Peyer's patch (tissue), 4 donors: Measurements from ENCODE around the gene AR. TPM values are rescaled to one million over a fixed set of nuclear protein-coding genes. Genes with fewer than 3 reads are reported as not detected.
A peak's percentile ranks its signal among the peaks of the same experiment; 100 is the strongest.

Experiments used
- DNase-seq, 3 donors: peaks; one replicate each; pipeline ENCODE4 v3.0.0-alpha.2; 2017 to 2019
- H3K27ac ChIP-seq, 4 donors: fragments of 200-600 bp; sonication (generic); one replicate each; pipeline ENCODE4 v1.5.1; 2016 to 2019
- H3K27me3 ChIP-seq, 2 donors: fragments of 200-600 bp; sonication (generic); one replicate each; pipeline ENCODE4 v1.5.1; 2019
- H3K36me3 ChIP-seq, 3 donors: fragments of 200-600 bp; sonication (generic); one replicate each; pipeline ENCODE4 v1.5.1; 2016 to 2019
- H3K4me1 ChIP-seq, 4 donors: fragments of 200-600 bp; sonication (generic); one replicate each; pipeline ENCODE4 v1.5.1; 2016 to 2019
- H3K4me3 ChIP-seq, 4 donors: fragments of 200-600 bp; sonication (generic); 1 replicate in 3 of 4; 2 replicates in 1 of 4; pipeline ENCODE4 v1.5.1; 2016 to 2019; ENCODE audit warnings: mild to moderate bottlenecking in 1 of 4
- H3K9me3 ChIP-seq, 4 donors: fragments of 200-600 bp; sonication (generic); one replicate each; pipeline ENCODE4 v1.5.1; 2016 to 2019; ENCODE audit warnings: mild to moderate bottlenecking in 1 of 4
- POLR2A ChIP-seq, 2 donors: fragments of 450-650 bp; IDR thresholded peaks; one replicate each; pipeline ENCODE4 v1.5.1; 2017; ENCODE audit warnings: antibody characterized with exemption in 2 of 2, mild to moderate bottlenecking in 2 of 2, moderate library complexity in 2 of 2
- total RNA-seq, 4 donors: library from RNA; depleted of rRNA; stranded (reverse); fragments of >200 nt; gene quantifications; one replicate each; pipeline ENCODE4 v1.1.0, GENCODE V29; 2016
- TF ChIP-seq, protein P1 (sequence below), 6 experiments: fragments of 450-650 bp in 4 of 6; fragments of 200-600 bp in 2 of 6; sonication (generic) in 1 of 6; IDR thresholded peaks; one replicate each; pipeline ENCODE4 v1.5.1; 2017 to 2019; ENCODE audit warnings: antibody characterized with exemption in 6 of 6, mild to moderate bottlenecking in 3 of 6, moderate library complexity in 1 of 6

The AR gene
- total RNA-seq, 4 donors from 2014 or later = 0.70 to 2.5 (median 1.2) TPM

DNA sequence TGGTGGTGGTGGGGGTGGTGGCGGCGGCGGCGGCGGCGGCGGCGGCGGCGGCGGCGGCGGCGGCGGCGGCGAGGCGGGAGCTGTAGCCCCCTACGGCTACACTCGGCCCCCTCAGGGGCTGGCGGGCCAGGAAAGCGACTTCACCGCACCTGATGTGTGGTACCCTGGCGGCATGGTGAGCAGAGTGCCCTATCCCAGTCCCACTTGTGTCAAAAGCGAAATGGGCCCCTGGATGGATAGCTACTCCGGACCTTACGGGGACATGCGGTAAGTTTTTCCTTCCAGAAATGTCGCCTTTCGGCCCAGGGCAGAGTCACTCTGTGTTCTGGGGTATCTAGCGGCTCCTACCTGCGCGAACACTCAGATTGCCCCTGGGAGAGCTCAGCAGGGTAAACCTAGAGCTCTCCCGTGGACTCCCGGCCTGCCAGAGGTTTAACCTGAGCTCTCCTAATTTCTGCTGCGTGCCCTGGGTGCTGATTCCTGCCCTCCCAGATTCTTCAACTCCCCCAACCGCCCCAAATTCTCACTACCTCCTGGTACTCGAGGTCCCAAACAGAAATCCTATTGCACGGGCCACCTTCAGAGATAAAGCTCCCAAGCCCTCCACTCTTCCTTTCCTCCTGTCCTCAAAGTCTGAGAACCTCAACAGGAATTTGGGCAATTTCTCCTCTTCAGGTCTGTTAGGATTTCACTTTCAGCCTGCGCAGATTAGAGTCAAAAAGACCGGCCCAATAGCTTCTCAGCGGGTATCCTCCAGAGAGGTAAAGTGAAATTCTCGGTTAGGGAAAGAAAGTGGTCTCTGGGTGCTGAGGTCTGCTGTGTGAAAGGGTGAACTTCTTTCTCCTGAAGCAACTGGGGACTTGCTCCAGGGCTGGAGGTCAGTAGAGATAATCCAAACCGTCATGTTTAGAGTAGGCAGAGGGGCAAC lies 2.9 kb downstream of the AR start:
- peak overlapping the region in 3 of 4 donors; percentile 18 to 45 (median 38) for H3K4me3 ChIP-seq
- no peaks in the 10 kb centered on the region for H3K36me3 ChIP-seq
- H3K9me3 ChIP-seq = no peaks in the 10 kb centered on the region
- H3K4me1 ChIP-seq = no peaks in the 10 kb centered on the region
- TF ChIP-seq POLR2A (IDR thresholded peaks at IDR 0.05) = no peak
- TF ChIP-seq, protein P1, sequence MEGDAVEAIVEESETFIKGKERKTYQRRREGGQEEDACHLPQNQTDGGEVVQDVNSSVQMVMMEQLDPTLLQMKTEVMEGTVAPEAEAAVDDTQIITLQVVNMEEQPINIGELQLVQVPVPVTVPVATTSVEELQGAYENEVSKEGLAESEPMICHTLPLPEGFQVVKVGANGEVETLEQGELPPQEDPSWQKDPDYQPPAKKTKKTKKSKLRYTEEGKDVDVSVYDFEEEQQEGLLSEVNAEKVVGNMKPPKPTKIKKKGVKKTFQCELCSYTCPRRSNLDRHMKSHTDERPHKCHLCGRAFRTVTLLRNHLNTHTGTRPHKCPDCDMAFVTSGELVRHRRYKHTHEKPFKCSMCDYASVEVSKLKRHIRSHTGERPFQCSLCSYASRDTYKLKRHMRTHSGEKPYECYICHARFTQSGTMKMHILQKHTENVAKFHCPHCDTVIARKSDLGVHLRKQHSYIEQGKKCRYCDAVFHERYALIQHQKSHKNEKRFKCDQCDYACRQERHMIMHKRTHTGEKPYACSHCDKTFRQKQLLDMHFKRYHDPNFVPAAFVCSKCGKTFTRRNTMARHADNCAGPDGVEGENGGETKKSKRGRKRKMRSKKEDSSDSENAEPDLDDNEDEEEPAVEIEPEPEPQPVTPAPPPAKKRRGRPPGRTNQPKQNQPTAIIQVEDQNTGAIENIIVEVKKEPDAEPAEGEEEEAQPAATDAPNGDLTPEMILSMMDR (IDR thresholded peaks at IDR 0.05) = no peak
- no peak overlapping the region for H3K27ac ChIP-seq
- peak in 1 of 3 donors; percentile 15 for DNase-seq
- H3K27me3 ChIP-seq = no peaks in the 10 kb centered on the region

DNA sequence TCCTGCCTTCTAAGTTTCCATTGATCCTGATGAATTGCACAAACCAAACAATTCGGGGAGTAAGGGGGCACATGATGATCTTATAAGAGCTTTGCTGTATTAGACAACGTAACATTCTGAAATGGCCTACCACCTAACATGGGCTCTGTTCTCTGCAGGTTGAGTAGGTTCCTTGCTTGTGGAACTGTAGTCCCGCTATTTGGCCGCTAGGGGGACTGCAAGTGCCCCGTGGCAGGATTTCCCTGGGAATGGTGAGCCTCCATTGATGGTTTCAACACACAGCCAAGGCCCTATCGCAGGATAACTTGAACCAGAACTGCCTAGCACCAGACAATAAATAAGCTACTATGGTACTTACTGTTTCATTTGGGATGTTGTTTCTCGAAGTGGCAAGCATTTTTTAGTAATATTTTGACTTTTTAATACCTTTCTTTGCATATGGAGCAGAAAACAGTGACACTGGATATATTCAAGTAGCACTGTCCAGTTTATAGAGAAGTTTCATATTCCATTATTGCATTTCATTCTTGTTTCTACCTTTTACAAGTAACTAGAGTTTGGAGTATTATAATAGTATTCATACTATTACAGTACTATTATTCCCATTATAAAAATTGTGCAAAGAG lies 11.9 kb downstream of the AR start:
- H3K36me3 ChIP-seq = no peaks in the 10 kb centered on the region
- no peaks in the 10 kb centered on the region for H3K9me3 ChIP-seq
- H3K4me3 ChIP-seq = no peak overlapping the region
- H3K27me3 ChIP-seq = no peaks in the 10 kb centered on the region
- no peak overlapping the region for H3K27ac ChIP-seq
- no peaks in the 10 kb centered on the region for H3K4me1 ChIP-seq
- peak in 1 of 3 donors; percentile 51 for DNase-seq
- TF ChIP-seq, protein P1 (IDR thresholded peaks at IDR 0.05) = peak in 4 of 6 experiments; percentile 7 to 51 (median 32)
- no peak for TF ChIP-seq POLR2A (IDR thresholded peaks at IDR 0.05)

DNA sequence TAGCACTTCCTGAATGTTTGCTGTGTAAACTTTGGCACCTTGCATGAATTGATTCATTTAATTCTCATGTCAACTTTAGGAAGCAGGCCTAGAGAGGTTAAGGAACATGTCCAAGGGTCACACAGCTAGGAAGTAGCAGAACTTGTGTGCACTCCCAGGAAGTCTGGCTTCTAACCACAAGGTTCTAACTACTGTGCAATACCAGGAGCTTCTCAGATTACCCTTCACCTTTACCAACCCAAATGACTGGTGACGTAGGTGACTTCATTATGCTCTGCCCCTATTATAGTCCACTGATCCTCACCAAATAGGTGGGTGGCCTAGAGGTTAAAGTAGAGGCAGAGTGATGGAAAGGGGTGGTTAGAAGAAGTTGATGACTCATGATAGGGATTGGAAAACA lies 14.4 kb downstream of the AR start:
- Histone ChIP-seq H3K27ac (no peak overlapping the region), H3K9me3 (no peaks in the 10 kb centered on the region), H3K4me3 (no peak overlapping the region), H3K27me3 (no peaks in the 10 kb centered on the region), H3K36me3 (no peaks in the 10 kb centered on the region), H3K4me1 (no peaks in the 10 kb centered on the region)
- DNase-seq = no peak
- TF ChIP-seq, protein P1 (IDR thresholded peaks at IDR 0.05) = no peak
- TF ChIP-seq POLR2A (IDR thresholded peaks at IDR 0.05) = no peak

DNA sequence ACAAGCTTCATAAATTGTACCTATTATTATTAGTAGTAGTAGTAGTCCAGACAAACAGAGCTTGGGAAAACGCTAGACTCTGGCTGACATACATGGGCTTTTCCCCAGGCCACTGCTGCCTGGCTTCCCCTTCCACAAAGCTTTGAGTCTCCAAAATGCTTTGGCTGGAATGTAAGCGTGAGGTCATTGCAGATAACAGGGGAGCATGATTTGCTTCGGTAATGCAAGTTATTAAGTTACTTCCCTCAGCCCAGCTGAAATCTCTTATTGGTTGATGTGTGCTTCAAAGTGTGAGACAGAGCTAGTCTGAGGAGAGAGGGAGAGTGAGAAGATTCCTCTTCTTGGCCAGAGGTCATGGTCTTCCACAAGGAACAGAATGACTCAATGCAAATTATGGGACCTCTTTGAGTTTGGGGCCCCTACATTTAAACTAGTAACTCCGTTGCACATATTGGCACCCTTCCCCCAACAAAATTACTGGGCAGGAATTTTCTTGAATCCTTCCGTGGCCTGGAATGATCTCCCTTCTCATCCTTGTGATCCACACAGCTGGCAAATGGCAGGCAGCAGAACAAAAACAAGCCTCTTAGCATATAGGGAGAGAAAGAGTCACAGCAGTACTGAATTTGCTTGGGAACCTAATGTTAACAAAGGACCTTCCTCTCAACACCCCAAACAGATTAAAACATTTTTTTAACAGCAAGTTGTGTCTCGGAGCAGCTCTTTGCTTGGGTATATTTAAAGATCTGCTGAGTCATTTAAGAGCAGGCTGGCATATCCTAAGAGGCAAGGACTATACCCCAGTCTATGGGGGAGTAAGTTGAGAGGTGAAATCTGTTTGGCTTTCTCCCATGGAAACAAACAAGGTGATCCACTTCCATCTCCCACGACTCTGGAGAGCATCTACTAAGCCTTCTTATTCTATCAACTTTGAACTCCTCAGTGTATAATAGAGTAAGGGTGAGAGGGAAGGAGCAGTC lies 19.9 kb downstream of the AR start:
- Histone ChIP-seq H3K36me3 (no peaks in the 10 kb centered on the region), H3K27ac (no peak overlapping the region), H3K4me1 (no peaks in the 10 kb centered on the region), H3K9me3 (no peaks in the 10 kb centered on the region), H3K4me3 (no peak overlapping the region), H3K27me3 (no peaks in the 10 kb centered on the region)
- TF ChIP-seq, protein P1 (IDR thresholded peaks at IDR 0.05) = no peak
- TF ChIP-seq POLR2A (IDR thresholded peaks at IDR 0.05) = no peak
- no peak for DNase-seq

DNA sequence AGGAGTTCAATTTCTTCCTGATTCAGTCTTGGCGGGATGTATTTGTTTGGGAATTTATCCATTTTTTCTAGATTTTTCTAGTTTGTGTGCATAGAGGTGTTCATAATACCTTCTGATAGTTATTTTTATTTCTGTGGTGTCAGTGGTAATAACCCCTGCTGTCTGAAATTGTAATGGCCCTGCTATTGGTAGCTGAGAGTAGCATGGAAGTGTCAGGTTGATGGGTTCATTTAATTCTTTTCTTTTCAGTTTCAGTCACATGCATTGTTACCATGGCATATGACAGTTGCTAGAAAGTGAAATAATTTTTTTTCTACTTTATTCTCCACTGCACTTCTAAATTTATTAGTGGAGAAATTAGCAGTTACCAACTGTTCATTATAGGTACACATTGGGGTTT lies 20.7 kb downstream of the AR start:
- Histone ChIP-seq H3K27ac (no peak overlapping the region), H3K36me3 (no peaks in the 10 kb centered on the region), H3K27me3 (no peaks in the 10 kb centered on the region), H3K4me1 (no peaks in the 10 kb centered on the region), H3K4me3 (no peak overlapping the region), H3K9me3 (no peaks in the 10 kb centered on the region)
- no peak for DNase-seq
- no peak for TF ChIP-seq POLR2A (IDR thresholded peaks at IDR 0.05)
- TF ChIP-seq, protein P1 (IDR thresholded peaks at IDR 0.05) = no peak
